ENCODE measurements around the gene RNF181.
"Not testable (repeated sequence)": the region's sequence is repeated elsewhere in the genome, so short reads cannot be mapped to it uniquely, and the experiment has no call there.

Gene RNF181

DNA sequence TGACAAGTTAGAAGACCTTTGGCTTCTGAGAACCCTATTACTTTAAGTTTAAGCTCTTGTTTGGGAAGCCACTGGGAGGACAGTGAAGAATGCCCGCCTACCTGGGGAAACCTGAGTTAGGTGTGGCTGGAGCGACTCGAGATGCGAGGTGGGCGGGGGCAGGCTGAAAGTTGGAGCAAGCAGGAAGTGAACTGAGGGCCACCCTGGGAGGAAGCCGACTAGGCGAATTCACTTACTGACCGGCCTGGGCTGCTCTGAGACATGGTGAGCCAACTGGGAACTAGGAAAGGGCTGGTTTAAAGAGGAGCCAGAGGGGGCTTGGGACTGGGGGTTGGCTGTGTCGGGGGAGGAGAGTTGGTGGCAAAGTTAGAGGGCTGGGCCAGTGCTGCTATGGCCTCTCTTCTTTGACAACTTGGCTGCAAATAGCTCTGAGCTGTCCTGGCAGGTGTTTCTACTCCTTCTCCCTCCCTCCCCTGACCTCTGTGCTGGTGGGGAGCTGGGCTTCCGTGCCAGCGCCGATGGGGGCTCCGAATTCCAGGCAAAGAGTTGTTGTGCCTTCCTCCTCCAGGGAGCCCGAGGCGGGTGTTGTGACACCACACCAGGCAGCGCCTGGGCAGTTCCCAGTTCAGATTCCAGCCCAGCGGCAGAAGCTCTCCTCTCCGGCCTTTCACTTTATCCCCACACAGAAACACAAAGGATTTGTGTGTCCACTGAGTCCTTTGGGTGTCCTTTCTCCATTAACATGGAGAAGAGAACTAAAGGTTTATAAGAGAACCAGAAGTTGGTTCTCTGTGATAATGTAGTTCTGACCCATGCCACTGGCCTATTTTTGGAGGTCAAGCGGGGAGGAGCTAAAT lies 17.9 kb upstream of the RNF181 start, which contains the start of gene VAMP8:
Gene VAMP8 (plus strand): TSS at position 201 of the 857 bp plus-strand sequence. CDS start 61 bp downstream, at position 262.
- peak in 1 of 2 donors; percentile 34 for DNase-seq (ENCODE audit: low read depth in 2 of 2)

DNA sequence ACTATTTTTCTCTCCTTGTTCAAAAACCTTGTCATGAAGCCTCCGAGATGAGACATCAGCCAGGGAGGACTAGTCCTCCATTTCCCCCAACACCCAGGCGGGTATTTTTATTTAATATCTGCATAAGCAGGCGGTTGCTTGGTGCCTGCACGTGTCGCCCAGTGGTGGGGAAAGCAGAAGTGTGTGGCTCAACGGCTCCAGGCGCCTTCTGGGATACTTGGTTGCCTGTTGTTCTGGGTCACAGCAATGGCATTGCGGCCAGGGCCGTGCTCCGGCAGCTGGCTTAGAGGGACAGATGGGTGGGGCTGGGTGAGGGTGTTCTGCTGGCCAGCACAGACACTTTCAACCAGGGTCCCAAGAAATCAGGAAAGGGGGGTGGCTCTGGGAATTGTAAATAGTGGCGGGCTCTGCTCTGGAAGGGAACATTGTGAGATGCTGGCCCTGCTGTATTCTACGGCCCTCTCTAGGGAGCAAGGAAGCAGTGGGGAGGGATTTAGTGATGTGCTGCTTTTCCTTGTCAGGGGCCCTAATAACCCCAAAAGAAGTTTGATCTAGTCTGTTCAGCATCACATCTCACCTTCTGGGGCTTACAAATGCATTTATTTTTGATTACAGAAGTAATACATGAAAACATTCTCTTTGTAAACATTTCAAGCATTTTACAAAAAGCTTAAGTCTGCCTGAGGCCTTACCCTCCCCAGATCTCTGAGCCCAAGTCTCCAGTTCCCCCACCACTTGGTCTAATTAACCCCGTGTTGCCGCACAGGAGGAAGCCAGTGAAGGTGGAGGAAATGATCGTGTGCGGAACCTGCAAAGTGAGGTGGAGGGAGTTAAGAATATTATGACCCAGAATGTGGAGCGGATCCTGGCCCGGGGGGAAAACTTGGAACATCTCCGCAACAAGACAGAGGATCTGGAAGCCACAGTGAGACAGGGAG lies 17.0 kb upstream of the RNF181 start:
- no peak for DNase-seq (ENCODE audit: low read depth in 2 of 2)

DNA sequence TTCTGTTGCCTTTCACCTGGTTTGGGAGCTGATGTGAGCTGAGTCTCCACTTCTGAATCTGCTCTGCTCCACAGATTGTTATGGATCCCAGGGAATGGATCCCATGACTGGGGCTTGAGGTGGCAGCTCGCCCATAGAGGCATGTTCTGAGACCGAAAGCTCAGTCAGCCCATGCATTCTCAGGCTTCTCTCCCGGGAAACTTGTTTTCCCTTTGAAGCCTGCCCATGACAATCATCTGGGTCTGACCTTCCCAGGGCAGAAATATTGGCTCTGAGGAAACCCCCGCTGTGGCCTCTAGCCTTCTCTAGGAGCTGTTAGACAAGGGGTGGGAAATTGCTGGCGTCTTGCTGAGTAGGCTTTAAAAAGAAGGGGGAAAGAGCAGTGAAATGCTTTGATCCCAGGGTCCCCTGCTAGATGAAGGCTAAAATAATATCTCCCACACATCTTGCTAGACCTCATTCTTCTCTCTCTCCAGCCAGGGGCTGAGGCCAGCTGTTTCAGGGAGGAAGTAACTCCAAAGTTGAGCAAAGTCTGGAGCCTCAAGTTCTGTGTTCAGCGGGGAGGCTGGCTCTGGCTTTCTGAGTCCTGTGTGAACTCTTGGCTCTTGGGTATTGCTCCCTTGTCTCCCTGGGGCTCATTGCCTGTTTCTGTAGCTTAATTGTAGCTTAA lies 16.1 kb upstream of the RNF181 start:
- no peak for DNase-seq (ENCODE audit: low read depth in 2 of 2)

DNA sequence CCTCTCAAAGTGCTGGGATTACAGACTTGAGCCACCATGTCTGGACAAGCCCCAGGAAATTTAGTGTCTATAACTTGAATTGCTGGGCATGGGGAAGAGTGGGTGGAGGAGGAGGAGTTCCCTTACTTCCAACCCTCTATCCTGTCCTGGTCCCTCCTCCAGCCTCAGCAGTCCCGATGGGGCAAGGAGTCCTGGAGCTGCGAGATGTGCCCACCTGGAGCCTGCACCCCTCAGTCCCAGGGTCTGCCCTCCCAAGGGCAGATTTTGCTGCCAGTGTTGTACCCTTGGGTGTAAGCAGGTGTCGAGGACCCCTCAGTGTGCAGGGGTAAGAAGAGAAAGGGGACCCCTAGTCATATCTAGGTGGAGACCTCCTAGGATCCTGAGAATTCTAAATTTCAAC lies 15.3 kb upstream of the RNF181 start:
- no peak for DNase-seq (ENCODE audit: low read depth in 2 of 2)

DNA sequence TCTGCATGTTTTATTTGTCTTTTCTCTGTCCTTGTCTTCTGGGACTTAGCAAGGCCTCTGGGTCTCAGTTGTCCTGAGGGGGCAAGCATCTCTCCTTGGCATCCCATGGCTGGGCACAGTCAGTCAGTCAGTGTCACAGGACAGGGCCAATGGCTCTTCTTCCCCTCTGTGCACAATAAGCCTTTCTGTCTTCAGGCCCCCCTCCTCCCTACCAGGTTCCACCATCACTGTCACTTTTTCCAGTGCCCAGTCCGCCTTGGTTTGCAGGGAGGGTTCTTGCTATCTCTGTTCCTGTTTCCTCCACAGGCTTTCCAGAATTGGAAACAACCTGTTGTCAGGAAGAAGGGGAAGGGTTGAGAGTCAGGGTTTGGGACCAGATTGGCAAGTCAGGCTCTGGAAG lies 13.1 kb upstream of the RNF181 start:
- no peak for DNase-seq (ENCODE audit: low read depth in 2 of 2)

DNA sequence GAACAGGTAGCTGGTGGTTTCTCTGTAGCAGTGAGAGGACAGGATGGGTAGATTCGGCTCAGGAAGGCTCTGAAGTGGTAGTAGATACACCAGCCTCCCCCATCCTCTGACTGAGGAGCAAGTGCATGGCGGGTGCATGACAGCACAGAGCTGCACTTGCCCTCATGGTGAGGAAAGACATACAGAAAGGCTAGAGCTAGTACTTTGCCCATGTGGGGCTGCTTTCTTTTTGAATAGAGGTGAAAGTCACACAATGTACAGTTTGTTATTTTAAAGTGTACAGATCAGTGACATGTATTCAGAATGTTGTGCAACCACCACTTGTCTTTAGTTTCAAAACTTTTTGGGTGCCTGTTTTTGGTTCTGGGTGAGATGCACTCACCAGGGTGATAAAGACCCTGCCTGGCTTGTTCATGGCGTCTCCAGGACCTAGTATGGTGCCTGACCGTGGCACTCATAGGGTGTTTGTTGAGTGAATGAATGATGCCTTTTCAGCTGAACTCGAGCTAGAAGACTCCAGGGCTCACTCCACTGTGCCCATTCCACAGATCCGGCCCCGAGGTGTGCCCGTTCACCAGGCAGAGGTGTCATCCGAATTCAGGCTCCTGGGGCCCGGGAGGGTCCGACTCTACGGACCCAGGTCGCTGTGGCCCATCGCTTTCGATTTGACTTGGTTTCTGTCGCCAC lies 11.7 kb upstream of the RNF181 start:
- no peak for DNase-seq (ENCODE audit: low read depth in 2 of 2)

DNA sequence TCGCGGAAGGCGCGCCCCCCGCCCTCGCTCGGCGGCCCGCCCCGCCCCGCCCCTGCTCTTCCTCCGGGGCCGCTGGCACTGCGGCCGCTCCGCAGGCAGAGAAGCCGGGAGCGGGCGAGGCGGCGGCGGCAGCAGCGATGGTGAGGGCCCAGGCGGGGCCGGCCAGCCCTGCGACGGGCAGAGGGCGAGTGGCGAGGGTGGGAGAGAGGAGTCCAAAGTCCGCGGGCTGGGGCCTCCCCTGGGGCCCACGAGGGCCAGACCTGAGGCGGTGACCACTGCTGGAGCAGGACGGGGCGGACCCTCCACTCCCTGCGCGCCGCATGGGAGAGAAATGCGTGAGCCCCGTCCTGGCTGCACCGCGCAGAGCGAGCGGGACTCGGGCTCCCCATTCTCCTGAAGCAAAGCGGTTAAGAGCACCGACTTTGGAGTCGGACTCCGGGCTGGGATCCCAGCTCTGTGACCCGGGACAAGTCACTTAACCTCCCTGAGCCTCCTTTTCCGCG lies 11.1 kb upstream of the RNF181 start, which contains the start of gene VAMP5:
Gene VAMP5 (plus strand): TSS at position 78 of the 503 bp plus-strand sequence. CDS start 60 bp downstream, at position 138.
- no peak for DNase-seq (ENCODE audit: low read depth in 2 of 2)

DNA sequence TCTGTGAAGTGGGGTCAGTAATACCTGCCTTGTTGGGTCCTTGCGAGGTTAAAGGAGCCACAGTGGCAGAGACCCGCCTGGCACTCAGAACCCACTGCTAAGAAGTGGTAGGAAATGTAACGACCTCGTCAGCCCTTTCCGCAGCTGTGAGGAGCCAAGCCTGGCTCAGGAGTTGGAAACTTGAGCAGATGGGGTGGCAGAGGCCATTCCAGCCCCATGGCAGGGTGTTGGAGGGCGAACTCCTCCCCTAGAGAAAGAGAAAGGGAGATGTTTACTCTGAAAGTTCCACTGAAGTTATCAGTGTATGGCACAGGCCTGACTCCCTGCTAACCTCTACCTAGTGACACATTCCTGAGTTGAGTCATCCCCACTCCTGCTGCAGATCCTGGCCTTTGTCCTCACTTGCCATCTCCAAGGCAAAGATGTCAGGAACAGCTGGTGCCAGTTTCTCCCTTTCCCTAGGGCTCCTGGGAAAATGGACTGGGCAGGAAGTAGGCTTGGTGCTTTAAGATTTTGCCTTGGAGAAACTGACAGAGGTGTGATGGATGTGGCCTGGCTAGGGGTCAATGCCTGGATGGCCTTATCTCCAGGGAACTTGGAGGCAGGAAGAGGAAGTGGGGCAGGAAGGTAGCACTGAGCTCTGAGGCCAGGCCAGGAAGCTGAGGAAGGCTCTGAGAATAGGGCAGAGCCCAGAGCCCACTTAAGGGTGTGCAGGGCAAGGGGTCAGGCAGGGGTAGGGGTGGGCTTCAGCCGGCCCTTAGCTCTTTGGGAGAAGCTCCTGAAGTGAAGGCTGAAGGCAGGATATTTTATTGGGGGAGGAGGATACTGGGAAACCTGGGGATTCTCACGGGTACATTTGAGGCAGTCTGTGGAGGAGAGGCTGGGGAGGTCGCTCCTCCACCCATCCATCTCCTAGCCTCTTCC lies 10.4 kb upstream of the RNF181 start:
- DNase-seq (ENCODE audit: low read depth in 2 of 2) = no peak

DNA sequence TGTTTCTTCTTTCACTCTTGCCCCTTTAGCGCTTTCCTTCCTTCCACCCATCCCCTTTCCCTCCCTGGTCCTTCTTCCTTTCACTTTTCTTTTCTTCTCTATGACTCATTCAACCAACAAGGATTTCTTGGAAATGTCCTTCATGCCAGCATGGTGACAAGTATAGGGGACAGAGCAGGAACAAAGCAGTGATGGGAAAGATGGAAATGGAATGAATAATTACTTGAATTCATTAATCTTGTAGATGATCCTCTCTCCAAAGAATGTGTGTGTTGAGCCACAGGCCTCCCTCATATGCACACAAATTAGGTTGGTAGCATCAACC lies 9.8 kb upstream of the RNF181 start:
- no peak for DNase-seq (ENCODE audit: low read depth in 2 of 2)

DNA sequence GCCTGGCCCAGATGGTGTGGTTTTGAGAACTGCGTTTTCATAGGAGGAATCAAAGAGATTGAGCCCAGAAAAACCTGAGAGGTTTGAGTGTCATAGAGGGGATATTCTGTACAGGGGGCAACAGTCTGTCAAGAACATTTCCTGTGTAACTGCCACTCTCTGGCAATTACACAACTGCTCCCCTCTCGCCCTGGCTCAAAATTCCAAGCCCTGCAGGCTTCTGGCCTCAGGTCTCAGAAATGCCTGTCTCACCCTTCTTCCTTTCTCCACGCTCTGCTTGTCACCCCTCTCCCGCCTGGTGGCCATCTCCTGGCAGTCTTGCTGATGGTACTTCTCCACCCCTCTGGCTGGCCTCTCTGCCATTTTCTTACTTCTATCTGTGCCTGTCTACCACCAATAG lies 7.3 kb upstream of the RNF181 start:
- no peak for DNase-seq (ENCODE audit: low read depth in 2 of 2)

DNA sequence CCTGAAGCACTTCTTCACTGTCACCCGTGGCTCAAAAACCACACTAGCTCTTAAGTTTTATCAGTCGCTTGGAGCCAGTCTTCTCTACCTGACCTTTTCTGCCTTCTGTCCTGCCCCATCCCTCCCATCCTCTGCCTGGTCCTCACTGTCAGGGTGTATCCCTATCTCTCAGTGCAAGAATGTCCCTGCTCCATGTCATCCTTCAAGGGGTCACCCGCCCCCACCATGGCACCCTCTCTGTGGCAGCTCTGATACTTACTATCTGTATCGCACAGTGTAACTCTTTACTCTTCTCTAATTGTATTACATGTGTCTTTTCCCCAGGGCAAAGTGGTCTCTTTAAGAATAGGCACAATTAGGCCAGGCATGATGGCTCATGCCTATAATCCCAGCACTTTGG lies 6.9 kb upstream of the RNF181 start:
- no peak for DNase-seq (ENCODE audit: low read depth in 2 of 2)

DNA sequence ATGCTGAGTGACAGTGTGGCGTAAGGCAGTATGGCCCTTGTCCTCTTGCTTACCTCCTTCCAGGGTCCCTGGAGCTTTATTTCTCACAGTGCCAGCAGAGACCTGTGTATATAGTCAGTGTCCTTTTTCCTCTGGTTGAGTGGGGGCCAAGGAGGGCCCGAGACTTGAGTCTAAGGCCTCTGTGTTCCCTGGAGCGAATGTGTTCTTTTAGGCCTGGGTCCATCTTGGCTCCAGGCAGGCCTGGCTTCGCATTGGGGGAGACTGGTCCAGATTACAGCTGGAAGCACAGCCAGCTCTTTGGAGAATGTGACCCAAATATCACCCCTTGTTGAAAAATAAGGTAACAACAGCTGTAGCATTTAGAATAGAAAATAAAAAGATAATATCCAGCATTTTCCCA lies 6.4 kb upstream of the RNF181 start:
- DNase-seq (ENCODE audit: low read depth in 2 of 2) = no peak

DNA sequence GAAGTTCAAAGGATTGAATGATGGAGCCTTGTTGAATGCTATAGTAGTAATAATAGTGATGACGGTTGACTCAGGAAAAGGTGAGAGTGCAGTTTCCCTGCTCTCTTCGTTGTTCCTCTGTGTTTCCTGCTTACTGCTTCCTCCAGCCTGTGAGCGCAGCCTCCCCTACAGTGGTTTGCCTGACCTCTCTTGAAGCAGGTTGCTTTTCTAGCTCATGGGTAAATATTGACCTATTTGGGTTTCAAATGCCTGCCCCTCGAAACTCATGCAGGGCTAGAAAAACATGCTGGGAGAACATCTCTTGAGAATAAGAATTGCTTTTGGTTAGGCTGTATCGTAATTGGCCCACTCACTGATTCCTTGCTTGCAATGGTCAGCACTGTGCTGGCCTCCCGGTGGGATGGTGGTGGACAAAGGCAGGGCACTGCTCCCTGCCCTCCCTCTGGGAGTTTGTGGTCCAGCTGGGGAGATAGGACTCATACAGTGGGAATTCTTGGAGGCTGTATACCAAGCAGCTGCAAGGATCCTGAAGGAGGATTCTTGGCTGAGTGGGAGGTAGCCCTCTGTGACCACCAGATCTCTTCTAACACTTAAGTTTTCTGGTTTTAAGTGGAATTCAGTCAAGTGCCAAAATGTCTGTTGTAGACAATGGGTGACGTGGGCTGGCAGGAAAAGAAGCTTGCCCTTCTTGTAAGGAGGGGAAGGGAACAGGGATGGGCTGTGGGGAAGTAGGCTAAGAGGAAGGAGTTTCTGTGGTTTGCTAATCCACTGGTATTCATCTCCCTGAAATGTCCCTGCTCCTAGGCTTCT lies 5.4 kb upstream of the RNF181 start:
- no peak for DNase-seq (ENCODE audit: low read depth in 2 of 2)

DNA sequence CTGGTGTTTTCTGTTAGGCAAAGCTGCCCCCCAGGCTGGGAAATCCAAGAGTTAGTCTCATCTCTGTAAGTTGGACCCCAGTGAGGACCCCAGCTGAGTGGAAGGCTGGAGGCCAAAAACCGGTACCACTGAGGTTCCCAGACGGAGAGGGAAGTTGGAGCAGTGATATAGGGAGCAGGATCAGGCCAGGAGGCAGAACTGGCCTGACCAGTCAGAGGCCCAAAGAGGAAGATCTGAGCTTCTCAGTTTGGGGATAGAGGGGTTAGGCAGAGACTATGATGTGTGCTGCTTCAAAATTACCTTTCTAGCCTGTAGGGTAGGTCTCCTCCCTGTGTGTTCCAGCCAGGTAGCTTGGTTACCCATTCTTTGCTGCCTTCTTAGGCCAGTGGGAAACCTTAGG lies 4.6 kb upstream of the RNF181 start:
- no peak for DNase-seq (ENCODE audit: low read depth in 2 of 2)

DNA sequence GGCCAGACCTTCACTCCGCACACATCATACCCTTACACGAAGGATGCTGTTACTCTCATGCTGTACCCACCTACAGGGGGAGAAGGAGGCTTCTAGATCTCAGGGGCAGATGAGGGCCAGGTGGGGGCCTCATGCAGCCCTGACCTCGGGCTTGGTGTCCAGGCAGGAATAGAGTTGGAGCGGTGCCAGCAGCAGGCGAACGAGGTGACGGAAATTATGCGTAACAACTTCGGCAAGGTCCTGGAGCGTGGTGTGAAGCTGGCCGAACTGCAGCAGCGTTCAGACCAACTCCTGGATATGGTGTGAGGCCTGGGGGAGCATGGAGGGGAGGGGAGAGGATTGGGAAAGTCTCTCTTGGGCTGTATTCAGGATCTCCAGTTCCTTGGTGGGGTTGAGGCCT lies 4.0 kb upstream of the RNF181 start:
- no peak for DNase-seq (ENCODE audit: low read depth in 2 of 2)

DNA sequence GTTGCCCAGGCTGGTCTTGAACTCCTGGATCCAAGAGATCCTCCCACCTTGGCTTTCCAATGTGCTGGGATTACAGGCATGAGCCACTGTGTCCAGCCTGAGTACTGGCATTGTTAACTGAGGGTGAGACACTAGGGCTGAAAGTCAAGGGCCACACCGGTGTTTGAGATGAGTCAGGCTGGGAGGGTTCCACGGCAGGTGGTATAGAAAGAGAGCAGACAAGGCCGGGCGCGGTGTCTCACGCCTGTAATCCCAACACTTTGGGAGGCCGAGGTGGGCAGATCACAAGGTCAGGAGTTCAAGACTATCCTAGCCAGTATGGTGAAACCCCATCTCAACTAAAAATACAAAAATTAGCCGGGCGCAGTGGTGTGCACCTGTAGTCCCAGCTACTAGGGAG lies 3.2 kb upstream of the RNF181 start:
- DNase-seq (ENCODE audit: low read depth in 2 of 2) = not testable (repeated sequence)

DNA sequence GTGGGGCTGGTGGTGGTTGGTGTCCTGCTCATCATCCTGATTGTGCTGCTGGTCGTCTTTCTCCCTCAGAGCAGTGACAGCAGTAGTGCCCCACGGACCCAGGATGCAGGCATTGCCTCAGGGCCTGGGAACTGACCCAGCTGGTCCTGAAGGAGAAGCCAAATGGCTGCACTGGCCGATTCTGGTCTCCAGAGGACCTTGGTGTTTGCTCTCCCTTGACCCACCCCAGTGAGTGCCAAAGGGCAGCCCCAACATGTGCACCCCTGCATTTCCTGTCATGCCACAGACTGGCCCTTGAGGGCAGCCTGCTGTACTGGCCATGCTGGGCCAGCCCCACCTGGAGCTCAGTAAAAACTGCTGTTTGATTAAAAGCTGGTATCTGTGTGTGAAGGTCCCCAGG lies 2.5 kb upstream of the RNF181 start:
- no peak for DNase-seq (ENCODE audit: low read depth in 2 of 2)

DNA sequence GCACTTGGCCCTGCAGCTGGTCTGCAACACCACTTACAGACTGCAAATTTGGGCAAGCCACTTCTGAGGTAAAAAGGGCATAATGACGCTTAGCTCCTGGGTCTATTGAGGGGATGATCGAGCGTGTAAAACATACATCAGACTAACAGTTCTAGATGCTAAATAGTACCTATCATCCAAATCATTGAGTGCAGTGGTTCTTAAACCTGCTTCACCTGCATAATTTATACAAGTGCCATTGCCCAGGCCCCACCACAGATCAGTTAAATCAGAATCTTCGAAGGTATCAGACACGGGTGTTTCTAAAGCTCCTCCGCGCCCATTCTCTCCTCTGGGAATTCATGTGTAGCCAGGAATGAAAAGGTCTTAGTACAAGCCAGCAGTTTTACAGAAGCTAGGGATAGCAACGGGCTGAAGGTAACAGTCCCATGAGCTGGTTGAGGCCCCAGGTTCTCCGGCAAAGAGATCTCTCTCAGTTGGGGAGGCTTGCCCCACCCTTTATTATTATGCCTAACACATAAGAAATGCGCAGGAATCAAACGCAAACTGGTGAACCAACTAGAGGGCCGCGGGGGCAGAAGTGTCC lies 737 bp upstream of the RNF181 start:
- DNase-seq (ENCODE audit: low read depth in 2 of 2) = no peak

DNA sequence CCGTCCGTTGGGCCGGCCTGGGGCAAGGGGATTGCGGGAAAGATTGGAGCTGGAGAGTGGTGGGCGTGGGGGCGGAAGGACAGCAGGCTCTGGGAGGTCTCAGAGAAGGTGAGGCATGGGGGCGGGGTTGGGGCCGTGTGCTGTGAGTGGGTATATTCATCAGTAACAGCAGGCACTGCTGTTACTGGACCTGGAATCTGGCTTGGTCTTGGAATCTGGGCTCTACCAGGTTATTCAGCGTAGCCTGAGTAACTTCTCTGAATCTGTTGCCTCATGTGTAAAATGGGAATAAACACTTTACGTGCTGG lies 435 bp downstream of the RNF181 start:
- no peak for DNase-seq (ENCODE audit: low read depth in 2 of 2)

All from activated CD8-positive, alpha-beta memory T cell treated with anti-CD3 and anti-CD28 coated beads for 4 hours (primary cell).